Activated gamma-delta T cell treated with anti-CD3 and anti-CD28 coated beads, Interleukin-2, amount 50 U/mL, for 16 hours (primary cell): ENCODE data around the gene C12orf57.

ENCODE experiments used
- DNase-seq: peaks from one replicate; pipeline ENCODE4 v3.0.0-alpha.2; 2020; ENCODE audit warnings: low read depth

Gene C12orf57

GRCh38 chr12:6965026-6965661 is 21.3 kb downstream of the C12orf57 start:
- peak; percentile 81 for DNase-seq

DNA sequence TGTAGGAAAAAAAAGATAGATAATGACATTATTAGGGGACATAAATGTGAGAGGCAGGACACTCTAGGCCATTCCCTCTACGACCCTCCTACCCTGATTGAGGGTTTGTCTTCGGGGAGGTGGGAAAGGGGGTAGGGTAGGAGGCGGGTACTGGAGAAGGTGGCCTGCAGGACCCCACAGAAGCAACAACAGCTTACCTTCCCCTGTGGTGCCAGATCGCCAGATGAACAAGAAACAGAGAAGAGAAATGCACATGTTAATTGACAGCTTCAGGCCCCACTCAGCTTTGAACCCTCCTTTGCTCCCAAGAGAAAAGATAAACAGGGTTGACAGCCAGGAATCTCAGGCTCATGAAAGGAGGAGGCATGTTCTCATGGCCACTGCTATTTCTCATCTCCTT is 21.9 kb downstream of the C12orf57 start:
- DNase-seq: no peak

GRCh38 chr12:6966351-6966750 is 22.5 kb downstream of the C12orf57 start:
- DNase-seq: no peak

GRCh38 chr12:6967651-6968100 is 23.9 kb downstream of the C12orf57 start:
- no peak for DNase-seq

- no peak for DNase-seq
Observed at GRCh38 chr12:6968426-6968825, 24.6 kb downstream of the C12orf57 start.

DNA sequence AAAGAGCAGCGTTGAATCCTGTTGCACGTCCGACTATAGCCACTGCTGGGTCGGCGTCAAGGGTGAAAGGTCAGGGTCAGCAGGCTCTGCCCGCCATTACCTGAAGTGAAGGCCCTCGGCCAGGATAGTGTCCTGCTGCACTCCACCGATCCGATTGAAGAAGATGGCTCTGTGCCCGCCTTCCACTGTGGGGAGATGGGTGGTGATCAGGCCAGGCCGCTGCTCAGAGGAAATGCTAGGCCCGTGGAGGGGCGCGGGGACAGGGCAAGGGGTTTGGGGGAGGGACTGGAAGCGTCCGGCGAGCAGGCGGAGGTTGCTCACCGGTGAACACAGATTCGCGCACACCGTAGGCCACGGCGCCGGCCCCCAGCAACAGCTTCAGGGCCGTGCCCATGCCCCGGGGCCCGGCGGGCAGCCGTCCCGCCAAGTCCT is 26.3 kb downstream of the C12orf57 start:
- DNase-seq: no peak

- DNase-seq: no peak
Observed at GRCh38 chr12:6974180-6974579, 30.4 kb downstream of the C12orf57 start.

DNA sequence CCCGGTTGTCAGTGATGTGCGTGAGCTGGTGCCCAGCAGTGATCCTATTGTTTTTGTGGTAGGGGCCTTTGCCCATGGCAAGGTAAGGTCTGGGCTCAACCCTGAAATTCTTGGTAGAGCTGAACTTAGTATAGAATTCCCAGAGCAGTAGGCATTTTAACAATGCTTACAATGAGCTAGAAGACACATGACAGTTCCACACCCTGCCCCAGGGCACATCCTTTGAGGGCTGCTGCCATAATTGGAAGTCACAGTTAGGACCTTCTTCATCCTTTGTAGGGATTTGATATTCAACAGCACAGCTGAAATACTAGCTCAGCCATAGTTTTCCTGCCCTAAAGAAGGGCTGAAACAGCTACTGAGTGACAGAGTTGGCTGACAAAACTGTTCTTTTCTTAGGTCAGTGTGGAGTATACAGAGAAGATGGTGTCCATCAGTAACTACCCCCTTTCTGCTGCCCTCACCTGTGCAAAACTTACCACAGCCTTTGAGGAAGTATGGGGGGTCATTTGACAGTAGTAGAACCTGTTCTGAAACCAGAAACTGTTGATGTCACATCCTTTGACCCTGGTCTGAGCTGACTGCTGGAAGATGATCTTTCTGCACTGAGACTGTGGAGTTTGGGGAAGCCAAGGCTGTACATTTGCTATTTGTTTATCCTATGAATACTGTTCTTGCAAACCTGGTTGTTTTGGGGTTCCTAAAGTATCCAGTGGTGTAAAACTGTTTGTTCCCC is 31.6 kb downstream of the C12orf57 start:
- no peak for DNase-seq

GRCh38 chr12:6977653-6978052 is 33.8 kb downstream of the C12orf57 start:
- DNase-seq: no peak

DNA sequence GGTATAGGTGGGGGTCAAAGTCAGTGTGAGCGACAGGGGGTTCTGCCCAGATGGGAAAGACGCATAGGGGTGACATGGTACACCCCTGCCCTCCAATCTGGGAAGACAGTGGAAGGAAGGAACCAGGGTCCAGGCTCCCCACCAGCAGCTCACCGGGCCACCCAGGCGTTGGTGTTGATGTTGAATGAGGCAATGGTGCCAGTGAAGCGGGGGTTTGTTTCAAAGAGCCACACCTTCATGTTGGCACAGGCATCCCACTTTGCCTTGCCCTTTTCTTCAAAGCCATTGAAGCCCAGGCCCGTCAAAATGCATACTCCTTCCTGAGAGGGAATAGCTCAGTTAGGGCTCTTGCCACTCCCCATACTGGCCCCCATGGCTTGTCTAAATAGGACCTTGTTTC is 34.4 kb downstream of the C12orf57 start:
- DNase-seq: no peak

- DNase-seq: no peak
Observed at GRCh38 chr12:6978611-6979011, 34.8 kb downstream of the C12orf57 start.

GRCh38 chr12:6979021-6979420 is 35.2 kb downstream of the C12orf57 start:
- DNase-seq: no peak

GRCh38 chr12:6979453-6979852 is 35.6 kb downstream of the C12orf57 start:
- no peak for DNase-seq

- DNase-seq: no peak
Observed at GRCh38 chr12:6980075-6980474, 36.3 kb downstream of the C12orf57 start.

GRCh38 chr12:6980740-6981139 is 36.9 kb downstream of the C12orf57 start:
- no peak for DNase-seq

- DNase-seq: no peak
Observed at GRCh38 chr12:6981152-6982052, 37.6 kb downstream of the C12orf57 start.

DNA sequence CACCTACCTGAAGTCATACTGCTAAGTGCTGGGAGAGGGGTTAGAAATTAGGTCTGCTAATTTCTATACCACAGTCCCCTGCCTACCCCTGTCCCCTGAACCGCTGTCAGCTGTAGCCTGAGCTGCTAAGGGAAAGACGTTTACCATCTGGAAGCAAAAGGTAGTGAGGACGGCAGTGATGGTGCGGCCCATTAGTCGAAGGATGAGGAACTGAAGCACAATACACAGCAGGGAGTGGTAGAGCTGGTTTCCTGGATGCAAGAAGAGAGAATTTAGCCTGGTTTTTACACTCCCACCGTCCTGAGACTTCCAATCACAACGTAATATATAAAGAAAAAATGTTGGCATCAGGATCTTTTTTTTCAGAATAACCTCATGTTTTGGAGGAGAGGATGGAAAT is 38.7 kb downstream of the C12orf57 start:
- no peak for DNase-seq

GRCh38 chr12:6987956-6988553 is 44.2 kb downstream of the C12orf57 start:
- no peak for DNase-seq
